BLaER1 (cell line): ENCODE measurements around the gene C4orf50.

Source experiments
- H3K27ac ChIP-seq: shearing (Covaris generic); formaldehyde crosslinking; 2 replicates; pipeline ENCODE4 v1.8.1; 2022
- H3K27me3 ChIP-seq: shearing (Covaris generic); formaldehyde crosslinking; 2 replicates; pipeline ENCODE4 v1.8.1; 2022
- H3K36me3 ChIP-seq: shearing (Covaris generic); formaldehyde crosslinking; 2 replicates; pipeline ENCODE4 v1.8.1; 2022
- H3K4me1 ChIP-seq: shearing (Covaris generic); formaldehyde crosslinking; 2 replicates; pipeline ENCODE4 v1.8.1; 2022
- H3K4me2 ChIP-seq: shearing (Covaris generic); formaldehyde crosslinking; 2 replicates; pipeline ENCODE4 v1.8.1; 2022
- H3K4me3 ChIP-seq: shearing (Covaris generic); formaldehyde crosslinking; 2 replicates; pipeline ENCODE4 v1.8.1; 2022
- H3K9ac ChIP-seq: shearing (Covaris generic); formaldehyde crosslinking; 2 replicates; pipeline ENCODE4 v1.8.1; 2022
- H3K9me3 ChIP-seq: shearing (Covaris generic); formaldehyde crosslinking; 2 replicates; pipeline ENCODE4 v1.8.1; 2022
- H4K20me1 ChIP-seq: shearing (Covaris generic); formaldehyde crosslinking; 2 replicates; pipeline ENCODE4 v1.8.1; 2022
- Cebpa-rat ChIP-seq: shearing (Covaris generic); IDR thresholded peaks from 2 replicates; pipeline ENCODE4 v1.8.1; 2022

The C4orf50 gene

GRCh38 chr4:6021831-6022606, 3.8 kb upstream of the C4orf50 start:
- Histone ChIP-seq H3K4me2 (no peak overlapping the region), H3K4me3 (no peak overlapping the region), H3K27me3 (no peaks in the 10 kb centered on the region), H4K20me1 (no peaks in the 10 kb centered on the region), H3K36me3 (no peaks in the 10 kb centered on the region), H3K9ac (no peak overlapping the region), H3K4me1 (no peaks in the 10 kb centered on the region), H3K9me3 (no peaks in the 10 kb centered on the region), H3K27ac (no peak overlapping the region)
- no peak for TF ChIP-seq Cebpa-rat

GRCh38 chr4:6020613-6021012, 2.4 kb upstream of the C4orf50 start:
- Histone ChIP-seq H3K36me3 (no peaks in the 10 kb centered on the region), H4K20me1 (no peaks in the 10 kb centered on the region), H3K4me2 (no peak overlapping the region), H3K9ac (no peak overlapping the region), H3K27ac (no peak overlapping the region), H3K4me3 (no peak overlapping the region), H3K4me1 (no peaks in the 10 kb centered on the region), H3K27me3 (no peaks in the 10 kb centered on the region), H3K9me3 (no peaks in the 10 kb centered on the region)
- TF ChIP-seq Cebpa-rat, result no peak

- H3K9ac ChIP-seq, result no peak overlapping the region
- TF ChIP-seq Cebpa-rat, result no peak
- H4K20me1 ChIP-seq, result no peaks in the 10 kb centered on the region
These were observed 1.4 kb upstream of the C4orf50 start for GRCh38 chr4:6019316-6020263.

GRCh38 chr4:6017800-6018199, 431 bp downstream of the C4orf50 start:
- no peak overlapping the region for H3K9ac ChIP-seq
- no peaks in the 10 kb centered on the region for H3K36me3 ChIP-seq
- H4K20me1 ChIP-seq, result no peaks in the 10 kb centered on the region
- H3K27me3 ChIP-seq, result no peaks in the 10 kb centered on the region
- no peak overlapping the region for H3K4me3 ChIP-seq
- no peak overlapping the region for H3K27ac ChIP-seq
- no peaks in the 10 kb centered on the region for H3K9me3 ChIP-seq
- no peaks in the 10 kb centered on the region for H3K4me1 ChIP-seq
- no peak for TF ChIP-seq Cebpa-rat
- no peak overlapping the region for H3K4me2 ChIP-seq

More at GRCh38 chr4:6019316-6020263, 1.4 kb upstream of the C4orf50 start:
- Histone ChIP-seq H3K36me3 (no peaks in the 10 kb centered on the region), H3K4me1 (no peaks in the 10 kb centered on the region), H3K9me3 (no peaks in the 10 kb centered on the region), H3K4me3 (no peak overlapping the region), H3K4me2 (no peak overlapping the region), H3K27me3 (no peaks in the 10 kb centered on the region), H3K27ac (no peak overlapping the region)

- no peak for TF ChIP-seq Cebpa-rat
- Histone ChIP-seq H3K27me3 (no peaks in the 10 kb centered on the region), H3K9me3 (no peaks in the 10 kb centered on the region), H3K4me1 (peaks cover 2% of the 10 kb centered on the region; the same call in 1 of the 2 replicates), H3K4me3 (no peak overlapping the region), H3K27ac (no peak overlapping the region), H3K36me3 (no peaks in the 10 kb centered on the region), H3K9ac (no peak overlapping the region), H3K4me2 (no peak overlapping the region), H4K20me1 (no peaks in the 10 kb centered on the region)
These were observed 1.2 kb downstream of the C4orf50 start for GRCh38 chr4:6017030-6017429.

- Histone ChIP-seq H3K4me1 (peaks cover 33% of the 10 kb centered on the region), H3K9ac (no peak overlapping the region), H3K27ac (no peak overlapping the region), H3K4me3 (no peak overlapping the region), H3K36me3 (no peaks in the 10 kb centered on the region), H3K4me2 (no peak overlapping the region), H4K20me1 (no peaks in the 10 kb centered on the region), H3K9me3 (no peaks in the 10 kb centered on the region), H3K27me3 (peaks cover 15% of the 10 kb centered on the region)
- TF ChIP-seq Cebpa-rat, result no peak
These were observed 4.7 kb downstream of the C4orf50 start for GRCh38 chr4:6013564-6013963.

- no peaks in the 10 kb centered on the region for H4K20me1 ChIP-seq
- H3K9ac ChIP-seq, result no peak overlapping the region
- H3K36me3 ChIP-seq, result no peaks in the 10 kb centered on the region
- no peak overlapping the region for H3K27ac ChIP-seq
- peaks cover 42% of the 10 kb centered on the region for H3K4me1 ChIP-seq
- H3K9me3 ChIP-seq, result no peaks in the 10 kb centered on the region
- TF ChIP-seq Cebpa-rat, result no peak
- peaks cover 28% of the 10 kb centered on the region for H3K27me3 ChIP-seq
- no peak overlapping the region for H3K4me3 ChIP-seq
- peak overlapping the region; percentile 76; the same call in 1 of the 2 replicates for H3K4me2 ChIP-seq
These were observed 6.0 kb downstream of the C4orf50 start for GRCh38 chr4:6012200-6012599.

- Histone ChIP-seq H3K4me1 (peaks cover 42% of the 10 kb centered on the region), H3K4me3 (no peak overlapping the region), H3K27me3 (peaks cover 33% of the 10 kb centered on the region), H3K4me2 (peak overlapping the region; percentile 76), H3K9me3 (no peaks in the 10 kb centered on the region), H4K20me1 (no peaks in the 10 kb centered on the region), H3K9ac (no peak overlapping the region), H3K36me3 (no peaks in the 10 kb centered on the region), H3K27ac (no peak overlapping the region)
- no peak for TF ChIP-seq Cebpa-rat
These were observed 6.5 kb downstream of the C4orf50 start for GRCh38 chr4:6011686-6012085.

GRCh38 chr4:6011271-6011671, 7.0 kb downstream of the C4orf50 start:
- Histone ChIP-seq H3K4me3 (no peak overlapping the region), H3K4me1 (peaks cover 42% of the 10 kb centered on the region), H3K9ac (no peak overlapping the region), H3K4me2 (peak overlapping the region; percentile 76), H3K27ac (no peak overlapping the region), H3K36me3 (no peaks in the 10 kb centered on the region), H3K27me3 (peaks cover 38% of the 10 kb centered on the region), H4K20me1 (no peaks in the 10 kb centered on the region), H3K9me3 (no peaks in the 10 kb centered on the region)
- TF ChIP-seq Cebpa-rat, result no peak

GRCh38 chr4:6010789-6011188, 7.4 kb downstream of the C4orf50 start:
- Histone ChIP-seq H3K36me3 (no peaks in the 10 kb centered on the region), H3K9me3 (no peaks in the 10 kb centered on the region), H3K4me1 (peaks cover 43% of the 10 kb centered on the region), H3K4me2 (peak overlapping the region; percentile 76), H3K27me3 (peaks cover 38% of the 10 kb centered on the region), H3K27ac (no peak overlapping the region), H4K20me1 (no peaks in the 10 kb centered on the region), H3K9ac (no peak overlapping the region), H3K4me3 (no peak overlapping the region)
- no peak for TF ChIP-seq Cebpa-rat
